ENCODE data around the gene FKBP8. TPM values are rescaled to one million over a fixed set of nuclear protein-coding genes. Genes with fewer than 3 reads are reported as not detected.
"Not testable (repeated sequence)": the region's sequence is repeated elsewhere in the genome, so short reads cannot be mapped to it uniquely, and the experiment has no call there.

Gene FKBP8
- total RNA-seq (2014; rRNA removed; shearing (Covaris generic)), result 100.0 and 122 TPM in 2 replicates
- polyA plus RNA-seq (2014; cell fraction: nucleus; rRNA removed), result 148 and 152 TPM in 2 replicates

DNA sequence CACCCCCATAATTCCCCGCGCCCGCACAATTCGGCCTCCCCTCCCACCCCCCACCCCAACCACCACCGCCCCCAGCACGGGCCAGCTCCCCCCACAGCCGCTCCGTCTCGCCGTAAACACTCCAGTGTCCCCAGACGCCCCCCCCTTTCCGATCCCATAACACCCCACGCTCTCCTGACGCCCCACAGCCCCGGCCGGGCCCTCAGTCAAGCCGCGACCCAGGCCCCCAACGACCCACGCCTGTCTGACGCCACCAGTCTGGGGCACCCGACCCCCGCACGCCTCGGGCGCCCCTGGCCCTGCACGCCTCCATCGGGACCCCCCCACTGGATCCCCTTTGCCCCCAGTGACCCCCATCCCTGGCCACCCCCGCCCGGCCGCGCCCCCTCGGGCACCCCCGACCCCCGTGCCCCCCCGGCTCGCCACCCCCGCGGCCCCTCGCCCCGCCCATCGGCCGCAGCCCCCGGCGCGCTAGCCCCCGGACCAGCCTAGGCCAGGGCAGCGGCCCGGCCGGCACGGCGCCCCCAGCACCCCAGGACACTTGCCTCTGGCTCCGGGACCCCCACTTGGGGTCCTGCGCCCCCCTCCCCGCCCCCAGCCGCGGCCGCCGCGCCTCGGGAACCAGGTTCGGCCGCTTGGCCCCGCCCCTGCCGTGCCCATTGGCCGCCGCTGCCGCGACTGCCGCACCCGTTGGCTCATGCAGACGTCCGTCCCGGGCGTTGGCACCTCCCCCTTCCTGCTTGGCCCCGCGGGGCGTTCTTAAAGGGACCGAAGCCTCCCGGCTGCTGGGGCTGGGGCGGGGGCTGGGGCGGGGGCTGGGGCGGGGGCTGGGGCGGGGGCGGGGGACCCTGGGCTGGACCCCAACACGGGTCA, at the start of gene FKBP8:
Gene FKBP8, minus strand, starts transcription at position 633 of the 873 bp plus-strand sequence. CDS start 1,603 bp downstream, outside the sequence.
- peak; percentile 71 for DNase-seq (ENCODE audit: extremely low read depth, low read depth)

GRCh38 chr19:18592732-18593131, 49.4 kb upstream of the FKBP8 start:
- not testable (repeated sequence) for DNase-seq (ENCODE audit: extremely low read depth, low read depth)

- no peak for DNase-seq (ENCODE audit: extremely low read depth, low read depth)
Observed at GRCh38 chr19:18591735-18592385, 48.5 kb upstream of the FKBP8 start.

DNA sequence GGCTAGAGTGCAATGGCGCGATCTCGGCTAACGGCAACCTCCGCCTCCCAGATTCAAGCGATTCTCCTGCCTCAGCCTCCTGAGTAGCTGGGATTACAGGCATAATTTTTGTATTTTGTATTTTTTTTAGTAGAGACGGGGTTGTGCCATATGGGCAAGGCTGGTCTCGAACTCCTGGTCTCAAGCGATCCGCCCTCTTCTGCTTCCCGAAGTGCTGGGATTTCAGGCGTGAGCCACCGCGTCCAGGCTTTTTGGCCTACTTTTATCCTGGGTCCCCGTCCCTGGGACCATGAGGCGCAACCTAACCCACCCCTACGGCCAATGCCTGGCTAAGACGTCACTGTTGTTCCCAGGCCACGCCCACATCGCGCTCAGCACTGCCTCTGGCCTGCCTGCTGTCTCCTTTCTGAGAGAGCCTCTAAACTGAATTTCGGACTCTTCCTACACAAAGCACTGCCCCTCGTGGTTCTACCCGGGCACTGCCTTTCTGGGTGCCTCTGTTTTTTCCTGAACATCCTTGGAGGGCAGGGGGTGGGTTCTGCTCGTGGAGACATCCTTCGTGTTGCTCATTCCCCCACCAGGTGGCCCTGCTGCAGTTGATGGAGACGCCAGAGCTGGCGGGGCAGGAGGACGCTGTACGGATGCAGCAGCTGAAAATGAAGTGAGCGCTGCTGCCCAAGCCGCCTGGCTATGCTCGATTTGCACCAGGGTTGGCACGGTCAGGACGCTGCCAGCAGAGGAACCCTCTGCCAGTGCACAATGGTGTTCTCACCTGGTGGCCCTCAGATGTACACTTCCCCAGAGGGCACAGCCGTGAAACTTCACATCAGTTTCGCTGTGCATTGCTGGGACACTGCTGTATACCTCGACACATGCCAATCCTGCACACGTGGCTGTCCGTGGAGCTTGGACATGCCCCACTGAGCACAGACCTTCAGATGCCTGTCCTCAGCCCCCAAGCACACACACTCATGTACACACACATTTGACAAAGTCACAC, 47.2 kb upstream of the FKBP8 start:
- DNase-seq (ENCODE audit: extremely low read depth, low read depth), result no peak

GRCh38 chr19:18589380-18590272, 46.3 kb upstream of the FKBP8 start:
- peak; percentile 46 for DNase-seq (ENCODE audit: extremely low read depth, low read depth)

DNA sequence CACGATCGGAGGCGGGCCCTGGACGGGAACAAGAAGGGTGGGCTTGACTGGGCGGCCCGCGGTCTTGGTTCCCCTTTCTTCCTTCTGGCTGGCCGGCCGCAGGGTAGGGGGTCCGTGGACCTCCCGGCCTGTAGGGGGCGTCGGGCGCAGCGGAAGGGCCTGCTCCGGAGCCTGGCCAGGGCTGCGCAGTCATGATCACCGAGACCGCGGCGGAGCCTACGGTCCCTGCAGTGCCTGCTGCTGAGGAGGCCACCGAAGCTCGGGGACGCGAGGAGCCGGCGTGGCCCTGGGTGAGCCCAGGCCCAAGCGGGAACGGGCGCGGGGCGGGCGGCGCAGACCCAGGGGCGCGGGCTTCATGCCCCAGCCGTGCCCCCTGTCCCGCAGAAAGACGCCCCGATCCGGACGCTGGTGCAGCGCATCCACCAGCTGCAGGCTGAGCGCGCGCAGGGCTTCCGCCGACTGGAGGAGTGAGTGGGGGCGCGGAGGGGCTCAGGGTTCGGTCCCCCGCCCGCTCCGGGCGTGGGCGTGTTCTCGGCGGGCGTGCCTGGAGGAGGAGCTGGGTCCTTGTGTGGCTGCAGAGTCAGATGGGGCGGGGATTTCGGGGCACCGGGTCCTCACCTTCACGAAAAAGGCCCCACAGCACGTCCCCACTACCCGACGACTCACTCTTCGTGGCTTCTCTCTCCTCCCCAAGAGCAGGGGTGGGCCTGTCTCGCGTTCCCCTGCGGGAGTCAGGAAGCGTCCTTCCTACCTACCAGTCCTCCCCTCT, 45.4 kb upstream of the FKBP8 start, which contains the start of gene REX1BD:
Gene REX1BD, plus strand, starts transcription at position 188 of the 769 bp plus-strand sequence. Its CDS starts 4 bp downstream, at position 192.
- peak; percentile 54 for DNase-seq (ENCODE audit: extremely low read depth, low read depth)

GRCh38 chr19:18587962-18588610, 44.7 kb upstream of the FKBP8 start:
- no peak for DNase-seq (ENCODE audit: extremely low read depth, low read depth)

- no peak for DNase-seq (ENCODE audit: extremely low read depth, low read depth)
Observed at GRCh38 chr19:18587561-18587960, 44.2 kb upstream of the FKBP8 start.

GRCh38 chr19:18586306-18586705, 42.9 kb upstream of the FKBP8 start:
- no peak for DNase-seq (ENCODE audit: extremely low read depth, low read depth)

- DNase-seq (ENCODE audit: extremely low read depth, low read depth), result no peak
Observed at GRCh38 chr19:18580311-18580710, 36.9 kb upstream of the FKBP8 start.

- DNase-seq (ENCODE audit: extremely low read depth, low read depth), result no peak
Observed at GRCh38 chr19:18577365-18577914, 34.1 kb upstream of the FKBP8 start.

GRCh38 chr19:18576383-18576782, 33.0 kb upstream of the FKBP8 start:
- DNase-seq (ENCODE audit: extremely low read depth, low read depth), result no peak

DNA sequence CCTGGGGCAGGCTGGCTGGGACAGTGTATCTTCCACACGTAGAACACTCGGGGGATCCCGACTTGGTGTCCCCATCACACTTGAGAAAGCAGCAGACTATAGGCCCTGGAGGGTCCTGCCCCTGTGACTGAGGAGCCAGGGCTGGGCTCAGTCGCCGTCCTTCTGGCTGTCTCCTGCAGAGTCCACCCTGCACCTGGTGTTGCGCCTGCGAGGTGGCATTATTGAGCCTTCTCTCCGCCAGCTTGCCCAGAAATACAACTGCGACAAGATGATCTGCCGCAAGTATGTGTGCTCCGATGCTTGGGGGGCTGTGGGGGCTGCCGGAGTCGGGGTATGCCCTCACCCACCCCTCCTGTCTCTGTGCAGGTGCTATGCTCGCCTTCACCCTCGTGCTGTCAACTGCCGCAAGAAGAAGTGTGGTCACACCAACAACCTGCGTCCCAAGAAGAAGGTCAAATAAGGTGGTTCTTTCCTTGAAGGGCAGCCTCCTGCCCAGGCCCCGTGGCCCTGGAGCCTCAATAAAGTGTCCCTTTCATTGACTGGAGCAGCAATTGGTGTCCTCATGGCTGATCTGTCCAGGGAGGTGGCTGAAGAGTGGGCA, 31.4 kb upstream of the FKBP8 start:
- DNase-seq (ENCODE audit: extremely low read depth, low read depth), result no peak

- peak; percentile 92 for DNase-seq (ENCODE audit: extremely low read depth, low read depth)
Observed at GRCh38 chr19:18571564-18572344, 28.4 kb upstream of the FKBP8 start, which contains the start of gene UBA52. TSS of gene UBA52 (plus strand) at chr19:18571857. CDS start at chr19:18573301, 1,444 bp downstream.

GRCh38 chr19:18568367-18568766, 25.0 kb upstream of the FKBP8 start:
- DNase-seq (ENCODE audit: extremely low read depth, low read depth), result no peak

DNA sequence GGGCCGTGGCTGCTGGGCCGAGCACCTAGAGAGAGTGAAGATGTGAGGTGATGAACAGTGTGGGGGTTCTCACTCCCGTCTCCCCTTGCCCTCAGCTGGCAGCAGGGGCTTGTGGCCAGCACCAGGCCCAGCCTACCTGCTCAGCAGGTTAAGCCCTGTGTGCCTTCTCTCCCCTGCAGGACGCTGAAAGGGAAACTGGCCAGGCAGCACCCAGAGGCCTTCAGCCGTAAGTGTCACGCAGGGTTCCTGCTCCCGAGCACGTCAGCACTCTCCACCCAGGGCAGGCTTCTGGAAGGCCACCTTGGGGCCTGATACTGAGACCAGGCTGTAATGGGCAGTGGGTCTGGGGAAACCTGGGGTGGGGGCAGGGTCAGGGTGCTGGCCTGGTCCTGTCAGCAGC, 23.6 kb upstream of the FKBP8 start:
- no peak for DNase-seq (ENCODE audit: extremely low read depth, low read depth)
